H9 (cell line): ENCODE results near the gene MRPL18. TPM values are rescaled to one million over a fixed set of nuclear protein-coding genes. Genes with fewer than 3 reads are reported as not detected.

Source experiments
- DNase-seq: peaks from one replicate; pipeline ENCODE4 v3.0.0-alpha.2; 2017
- H2AFZ ChIP-seq: one replicate; pipeline ENCODE4 v1.6.1; 2013; ENCODE audit warnings: mild to moderate bottlenecking, low read length, control low read depth, moderate library complexity
- H2AK5ac ChIP-seq: 2 replicates; pipeline ENCODE4 v1.6.1; 2013; ENCODE audit warnings: low read length, control low read depth, mixed read lengths; ENCODE audit not compliant: insufficient read length
- H2BK120ac ChIP-seq: one replicate; pipeline ENCODE4 v1.6.1; 2013; ENCODE audit warnings: low read depth, mild to moderate bottlenecking, low read length, control low read depth, inconsistent platforms; ENCODE audit not compliant: poor library complexity, severe bottlenecking
- H2BK12ac ChIP-seq: 2 replicates; pipeline ENCODE4 v1.6.1; 2013; ENCODE audit warnings: low read length, control low read depth, mixed read lengths, low read depth; ENCODE audit not compliant: insufficient read length
- H2BK15ac ChIP-seq: 2 replicates; pipeline ENCODE4 v1.6.1; 2013; ENCODE audit warnings: low read depth, low read length, control low read depth
- H2BK20ac ChIP-seq: one replicate; pipeline ENCODE4 v1.6.1; 2013; ENCODE audit warnings: low read depth, mild to moderate bottlenecking, low read length, control low read depth, inconsistent platforms; ENCODE audit not compliant: poor library complexity, severe bottlenecking
- H2BK5ac ChIP-seq: 2 replicates; pipeline ENCODE4 v1.6.1; 2013; ENCODE audit warnings: low read length, control low read depth, mixed read lengths; ENCODE audit not compliant: insufficient read length
- H3K14ac ChIP-seq: 2 replicates; pipeline ENCODE4 v1.6.1; 2013; ENCODE audit warnings: low read length, control low read depth; ENCODE audit not compliant: insufficient read depth
- H3K18ac ChIP-seq: 2 replicates; pipeline ENCODE4 v1.6.1; 2013; ENCODE audit warnings: low read depth, mild to moderate bottlenecking, mixed read lengths, low read length, control low read depth; ENCODE audit not compliant: insufficient read length
- H3K23ac ChIP-seq: 2 replicates; pipeline ENCODE4 v1.6.1; 2013; ENCODE audit warnings: low read length, control low read depth, mixed read lengths, low read depth; ENCODE audit not compliant: insufficient read length
- H3K23me2 ChIP-seq: 2 replicates; pipeline ENCODE4 v1.6.1; 2013; ENCODE audit warnings: low read depth, mild to moderate bottlenecking, mixed read lengths, low read length, control low read depth; ENCODE audit not compliant: insufficient read length, poor library complexity, severe bottlenecking
- H3K27ac ChIP-seq: 2 replicates; pipeline ENCODE4 v1.5.1; 2013; ENCODE audit warnings: low read length, control low read depth, mixed read lengths, low read depth; ENCODE audit not compliant: insufficient read length
- H3K27me3 ChIP-seq: 2 replicates; pipeline ENCODE4 v1.6.1; 2013; ENCODE audit warnings: low read length, control low read depth, inconsistent platforms; ENCODE audit not compliant: insufficient read depth
- H3K4ac ChIP-seq: 2 replicates; pipeline ENCODE4 v1.6.1; 2013; ENCODE audit warnings: low read depth, mild to moderate bottlenecking, control low read depth, inconsistent platforms, low read length, moderate library complexity
- H3K4me1 ChIP-seq: 2 replicates; pipeline ENCODE4 v1.6.1; 2013; ENCODE audit warnings: low read length, control low read depth, inconsistent platforms; ENCODE audit not compliant: insufficient read depth
- H3K4me2 ChIP-seq: 2 replicates; pipeline ENCODE4 v1.6.1; 2013; ENCODE audit warnings: low read length, control low read depth, mixed read lengths; ENCODE audit not compliant: insufficient read length, insufficient read depth
- H3K56ac ChIP-seq: 2 replicates; pipeline ENCODE4 v1.6.1; 2013; ENCODE audit warnings: low read depth, mild to moderate bottlenecking, mixed read lengths, low read length, control low read depth; ENCODE audit not compliant: insufficient read length
- H3K79me1 ChIP-seq: 2 replicates; pipeline ENCODE4 v1.6.1; 2013; ENCODE audit warnings: low read depth, mild to moderate bottlenecking, moderate library complexity, low read length, control low read depth, inconsistent platforms; ENCODE audit not compliant: insufficient read depth, poor library complexity, severe bottlenecking
- H3K79me2 ChIP-seq: 2 replicates; pipeline ENCODE4 v1.6.1; 2013; ENCODE audit warnings: low read length, control low read depth, inconsistent platforms; ENCODE audit not compliant: insufficient read depth
- H3K9ac ChIP-seq: 2 replicates; pipeline ENCODE4 v1.6.1; 2013; ENCODE audit warnings: low read length, control low read depth, mixed read lengths; ENCODE audit not compliant: insufficient read length; ENCODE audit errors: extremely low read depth
- H3K9me3 ChIP-seq: one replicate; pipeline ENCODE4 v1.6.1; 2013; ENCODE audit warnings: low read depth, low read length, inconsistent platforms; ENCODE audit not compliant: control insufficient read depth
- H3T11ph ChIP-seq: one replicate; pipeline ENCODE4 v1.6.1; 2013; ENCODE audit warnings: mild to moderate bottlenecking, low read length, control low read depth, inconsistent platforms
- H4K20me1 ChIP-seq: one replicate; pipeline ENCODE4 v1.6.1; 2013; ENCODE audit not compliant: control insufficient read depth, insufficient read length, insufficient read depth
- H4K5ac ChIP-seq: 2 replicates; pipeline ENCODE4 v1.6.1; 2013; ENCODE audit warnings: low read depth, mild to moderate bottlenecking, mixed read lengths, low read length, control low read depth; ENCODE audit not compliant: insufficient read length
- H4K8ac ChIP-seq: replicated peaks from 2 replicates; pipeline ENCODE4 v1.6.1; 2013; ENCODE audit warnings: low read length, control low read depth, mixed read lengths, low read depth; ENCODE audit not compliant: insufficient read length
- H4K91ac ChIP-seq: 2 replicates; pipeline ENCODE4 v1.6.1; 2013; ENCODE audit warnings: low read depth, mild to moderate bottlenecking, moderate library complexity, mixed read lengths, low read length, control low read depth; ENCODE audit not compliant: insufficient read length
- H3K27ac Mint-ChIP-seq, 3 experiments: 2 replicates in 2 of 3; 3 replicates in 1 of 3; pipeline ENCODE4 v1.8.0; 2020 to 2021; ENCODE audit warnings: mixed read lengths in 3 of 3, mild to moderate bottlenecking in 1 of 3, moderate library complexity in 1 of 3
- H3K27me3 Mint-ChIP-seq: 2 replicates; pipeline ENCODE4 v1.8.0; 2021; ENCODE audit warnings: low read depth, mild to moderate bottlenecking, moderate library complexity, mixed read lengths
- H3K36me3 Mint-ChIP-seq, 3 experiments: 2 replicates in 2 of 3; 3 replicates in 1 of 3; pipeline ENCODE4 v1.8.0; 2020 to 2021; ENCODE audit warnings: low read depth in 3 of 3, mixed read lengths in 3 of 3; ENCODE audit not compliant: insufficient read depth in 1 of 3
- H3K4me1 Mint-ChIP-seq, 2 experiments: 2 replicates each; pipeline ENCODE4 v1.8.0; 2020; ENCODE audit warnings: mixed read lengths in 2 of 2
- H3K4me3 Mint-ChIP-seq, 2 experiments: 2 replicates in 1 of 2; 3 replicates in 1 of 2; pipeline ENCODE4 v1.8.0; 2020 to 2021; ENCODE audit warnings: mild to moderate bottlenecking in 2 of 2, mixed read lengths in 2 of 2, moderate library complexity in 1 of 2
- H3K9me3 Mint-ChIP-seq, 2 experiments: 2 replicates in 1 of 2; 3 replicates in 1 of 2; pipeline ENCODE4 v1.8.0; 2020; ENCODE audit warnings: mild to moderate bottlenecking in 2 of 2, mixed read lengths in 2 of 2, moderate library complexity in 1 of 2
- WGBS: extraction: QIAGEN DNeasy Blood & Tissue Kit; methylation state at CpG from one replicate; pipeline ENCODE4 v1.1.7; 2013; ENCODE audit warnings: missing lambda C conversion rate, low lambda C conversion rate, mixed read lengths; ENCODE audit not compliant: insufficient read length; ENCODE audit errors: extremely low coverage; 5-methylcytosine and 5-hydroxymethylcytosine counted together
- total RNA-seq: library from RNA; stranded (reverse); gene quantifications from 2 replicates; pipeline ENCODE4 v1.2.1, GENCODE V29; 2021
- TF ChIP-seq, protein P1 (sequence below): fragments of 200-600 bp; sonication (generic); conservative IDR thresholded peaks from 3 replicates; pipeline ENCODE4 v1.8.0; 2021; ENCODE audit warnings: antibody characterized with exemption, mild to moderate bottlenecking

Gene MRPL18
- total RNA-seq, 1 experiment from 2014 or later, result 88.8 TPM

- Histone ChIP-seq H3K14ac (no peak overlapping the region), H4K20me1 (no peaks in the 10 kb centered on the region), H3K9me3 (no peaks in the 10 kb centered on the region), H3K79me2 (peaks cover 12% of the 10 kb centered on the region; the same call in 1 of the 2 replicates), H3K27ac (no peak overlapping the region), H3K4ac (no peak overlapping the region), H2BK5ac (no peak overlapping the region), H3K9ac (peak overlapping the region; percentile 95), H4K91ac (no peak overlapping the region), H3K79me1 (no peaks in the 10 kb centered on the region), H2AK5ac (no peak overlapping the region), H3K23me2 (peaks cover 13% of the 10 kb centered on the region), H2BK20ac (no peak overlapping the region), H3K56ac (no peak overlapping the region), H2BK12ac (no peak overlapping the region), H3K23ac (no peak overlapping the region), H3K4me1 (no peaks in the 10 kb centered on the region), H4K8ac (no peak overlapping the region), H3T11ph (no peak overlapping the region), H3K18ac (no peak overlapping the region), H2AFZ (no peak overlapping the region), H2BK120ac (no peak overlapping the region), H3K4me2 (peak overlapping the region; percentile 87), H3K27me3 (no peaks in the 10 kb centered on the region), H2BK15ac (no peak overlapping the region), H4K5ac (no peak overlapping the region)
- Mint-ChIP-seq H3K9me3 (no peaks in the 10 kb centered on the region), H3K36me3 (peaks cover 61 to 81% (median 74%) of the 10 kb centered on the region in 3 experiments), H3K27ac (peak overlapping the region in 2 of 3 experiments; percentile 63 to 84; a peak in 2 of 7 replicates), H3K27me3 (no peaks in the 10 kb centered on the region), H3K4me1 (peaks cover 30 to 32% of the 10 kb centered on the region in 2 experiments), H3K4me3 (peak overlapping the region; percentile 95 to 99)
- WGBS, result no CpG with 5 or more reads among the region's 15 CpGs
- no peak for DNase-seq
- TF ChIP-seq, protein P1, sequence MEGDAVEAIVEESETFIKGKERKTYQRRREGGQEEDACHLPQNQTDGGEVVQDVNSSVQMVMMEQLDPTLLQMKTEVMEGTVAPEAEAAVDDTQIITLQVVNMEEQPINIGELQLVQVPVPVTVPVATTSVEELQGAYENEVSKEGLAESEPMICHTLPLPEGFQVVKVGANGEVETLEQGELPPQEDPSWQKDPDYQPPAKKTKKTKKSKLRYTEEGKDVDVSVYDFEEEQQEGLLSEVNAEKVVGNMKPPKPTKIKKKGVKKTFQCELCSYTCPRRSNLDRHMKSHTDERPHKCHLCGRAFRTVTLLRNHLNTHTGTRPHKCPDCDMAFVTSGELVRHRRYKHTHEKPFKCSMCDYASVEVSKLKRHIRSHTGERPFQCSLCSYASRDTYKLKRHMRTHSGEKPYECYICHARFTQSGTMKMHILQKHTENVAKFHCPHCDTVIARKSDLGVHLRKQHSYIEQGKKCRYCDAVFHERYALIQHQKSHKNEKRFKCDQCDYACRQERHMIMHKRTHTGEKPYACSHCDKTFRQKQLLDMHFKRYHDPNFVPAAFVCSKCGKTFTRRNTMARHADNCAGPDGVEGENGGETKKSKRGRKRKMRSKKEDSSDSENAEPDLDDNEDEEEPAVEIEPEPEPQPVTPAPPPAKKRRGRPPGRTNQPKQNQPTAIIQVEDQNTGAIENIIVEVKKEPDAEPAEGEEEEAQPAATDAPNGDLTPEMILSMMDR, result no peak
These were observed 2.0 kb upstream of the MRPL18 start for GRCh38 chr6:159788276-159788675.
